Endothelial cell of umbilical vein (primary cell): ENCODE results near the gene ZDHHC14.

Source experiments
- FOS ChIP-seq: IDR thresholded peaks from 2 replicates; pipeline ENCODE4 v1.6.1; 2011; ENCODE audit warnings: mild to moderate bottlenecking, low read length, moderate library complexity, borderline replicate concordance; ENCODE audit not compliant: insufficient read depth
- MAX ChIP-seq: IDR thresholded peaks from 2 replicates; pipeline ENCODE4 v1.6.1; 2011; ENCODE audit not compliant: insufficient read depth, insufficient read length
- POLR2A ChIP-seq: IDR thresholded peaks from 2 replicates; pipeline ENCODE4 v1.6.1; 2012; ENCODE audit warnings: low read depth, mild to moderate bottlenecking, control low read depth, low read length
- POLR2AphosphoS5 ChIP-seq: IDR thresholded peaks from 2 replicates; pipeline ENCODE4 v1.6.1; 2012; ENCODE audit warnings: low read depth, mild to moderate bottlenecking, control low read depth, low read length, moderate library complexity; ENCODE audit not compliant: insufficient read depth
- TF ChIP-seq, protein P1 (sequence below), 2 donors: IDR thresholded peaks; 1 replicate in 1 of 2; 2 replicates in 1 of 2; pipeline ENCODE4 v1.5.1; 2011; ENCODE audit warnings: low read length in 2 of 2, mild to moderate bottlenecking in 2 of 2, moderate library complexity in 2 of 2, control low read depth in 1 of 2, inconsistent platforms in 1 of 2, low read depth in 1 of 2; ENCODE audit not compliant: insufficient read depth in 1 of 2; ENCODE audit errors: extremely low read depth in 1 of 2

DNA sequence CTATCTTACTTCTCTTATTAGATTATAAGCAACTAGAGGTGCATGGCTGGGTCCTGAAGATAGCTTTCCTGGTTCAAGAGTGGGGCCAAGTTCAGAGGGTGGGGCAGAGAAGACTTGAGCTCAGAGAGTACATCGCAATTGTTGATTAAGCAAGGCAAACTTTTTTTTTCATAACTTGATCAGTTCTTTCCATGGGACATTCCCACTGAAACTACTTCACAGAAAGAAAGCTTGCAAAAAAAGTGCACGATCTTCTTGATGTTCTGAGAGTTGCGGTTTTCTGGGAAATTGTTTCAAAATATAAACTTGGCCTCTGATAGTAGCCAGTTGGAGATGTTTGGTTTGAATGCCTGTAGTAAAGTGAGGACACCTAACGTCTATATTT lies 100.9 kb downstream of the ZDHHC14 start:
- TF ChIP-seq POLR2AphosphoS5 (no peak), POLR2A (no peak), FOS (no peak), MAX (no peak)
- TF ChIP-seq, protein P1, sequence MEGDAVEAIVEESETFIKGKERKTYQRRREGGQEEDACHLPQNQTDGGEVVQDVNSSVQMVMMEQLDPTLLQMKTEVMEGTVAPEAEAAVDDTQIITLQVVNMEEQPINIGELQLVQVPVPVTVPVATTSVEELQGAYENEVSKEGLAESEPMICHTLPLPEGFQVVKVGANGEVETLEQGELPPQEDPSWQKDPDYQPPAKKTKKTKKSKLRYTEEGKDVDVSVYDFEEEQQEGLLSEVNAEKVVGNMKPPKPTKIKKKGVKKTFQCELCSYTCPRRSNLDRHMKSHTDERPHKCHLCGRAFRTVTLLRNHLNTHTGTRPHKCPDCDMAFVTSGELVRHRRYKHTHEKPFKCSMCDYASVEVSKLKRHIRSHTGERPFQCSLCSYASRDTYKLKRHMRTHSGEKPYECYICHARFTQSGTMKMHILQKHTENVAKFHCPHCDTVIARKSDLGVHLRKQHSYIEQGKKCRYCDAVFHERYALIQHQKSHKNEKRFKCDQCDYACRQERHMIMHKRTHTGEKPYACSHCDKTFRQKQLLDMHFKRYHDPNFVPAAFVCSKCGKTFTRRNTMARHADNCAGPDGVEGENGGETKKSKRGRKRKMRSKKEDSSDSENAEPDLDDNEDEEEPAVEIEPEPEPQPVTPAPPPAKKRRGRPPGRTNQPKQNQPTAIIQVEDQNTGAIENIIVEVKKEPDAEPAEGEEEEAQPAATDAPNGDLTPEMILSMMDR (IDR thresholded peaks at IDR 0.05; ENCODE audit: extremely low read depth in 1 of 2, insufficient read depth in 1 of 2, low read depth in 1 of 2, low read length in 2 of 2) = no peak
